HG02973 (cell line): Measurements from ENCODE around the gene FAF1.
"Not testable (repeated sequence)": the region's sequence is repeated elsewhere in the genome, so short reads cannot be mapped to it uniquely, and the experiment has no call there.

ENCODE experiments used
- ATAC-seq: cut with Tn5 transposase; IDR thresholded peaks from one replicate; pipeline ENCODE4 v1.9.1; 2021; ENCODE audit warnings: moderate library complexity; ENCODE audit not compliant: unreplicated experiment

The FAF1 gene

GRCh38 chr1:50796272-50796671, 163.8 kb downstream of the FAF1 start:
- ATAC-seq: no peak

- no peak for ATAC-seq
These were observed 166.5 kb downstream of the FAF1 start for GRCh38 chr1:50793521-50793920.

GRCh38 chr1:50787266-50787665, 172.8 kb downstream of the FAF1 start:
- no peak for ATAC-seq

GRCh38 chr1:50783286-50783685, 176.8 kb downstream of the FAF1 start:
- ATAC-seq: no peak

- no peak for ATAC-seq
These were observed 179.3 kb downstream of the FAF1 start for GRCh38 chr1:50780797-50781196.

- no peak for ATAC-seq
These were observed 180.3 kb downstream of the FAF1 start for GRCh38 chr1:50779801-50780200.

GRCh38 chr1:50775740-50776139, 184.3 kb downstream of the FAF1 start:
- ATAC-seq: no peak

- no peak for ATAC-seq
These were observed 185.2 kb downstream of the FAF1 start for GRCh38 chr1:50774759-50775351.

GRCh38 chr1:50766688-50767087, 193.4 kb downstream of the FAF1 start:
- no peak for ATAC-seq

GRCh38 chr1:50756543-50756942, 203.5 kb downstream of the FAF1 start:
- not testable (repeated sequence) for ATAC-seq

- ATAC-seq: not testable (repeated sequence)
These were observed 205.3 kb downstream of the FAF1 start for GRCh38 chr1:50754764-50755163.

- ATAC-seq: no peak
These were observed 209.9 kb downstream of the FAF1 start for GRCh38 chr1:50750021-50750619.

- no peak for ATAC-seq
These were observed 212.7 kb downstream of the FAF1 start for GRCh38 chr1:50747394-50747793.

- ATAC-seq: no peak
These were observed 217.5 kb downstream of the FAF1 start for GRCh38 chr1:50742523-50742922.

- ATAC-seq: no peak
These were observed 220.9 kb downstream of the FAF1 start for GRCh38 chr1:50739125-50739524.

GRCh38 chr1:50735443-50735842, 224.6 kb downstream of the FAF1 start:
- ATAC-seq: no peak

GRCh38 chr1:50727578-50727977, 232.5 kb downstream of the FAF1 start:
- ATAC-seq: not testable (repeated sequence)

- ATAC-seq: peak; percentile 84
These were observed 235.3 kb downstream of the FAF1 start for GRCh38 chr1:50724626-50725286.

- ATAC-seq: no peak
These were observed 239.5 kb downstream of the FAF1 start for GRCh38 chr1:50720457-50721053.

GRCh38 chr1:50719126-50719525, 240.9 kb downstream of the FAF1 start:
- ATAC-seq: no peak

GRCh38 chr1:50717327-50717726, 242.7 kb downstream of the FAF1 start:
- ATAC-seq: no peak

GRCh38 chr1:50716455-50716854, 243.6 kb downstream of the FAF1 start:
- ATAC-seq: not testable (repeated sequence)
